ENCODE measurements around the gene ELL.
A peak's percentile ranks its signal among the peaks of the same experiment; 100 is the strongest.

Gene ELL

DNA sequence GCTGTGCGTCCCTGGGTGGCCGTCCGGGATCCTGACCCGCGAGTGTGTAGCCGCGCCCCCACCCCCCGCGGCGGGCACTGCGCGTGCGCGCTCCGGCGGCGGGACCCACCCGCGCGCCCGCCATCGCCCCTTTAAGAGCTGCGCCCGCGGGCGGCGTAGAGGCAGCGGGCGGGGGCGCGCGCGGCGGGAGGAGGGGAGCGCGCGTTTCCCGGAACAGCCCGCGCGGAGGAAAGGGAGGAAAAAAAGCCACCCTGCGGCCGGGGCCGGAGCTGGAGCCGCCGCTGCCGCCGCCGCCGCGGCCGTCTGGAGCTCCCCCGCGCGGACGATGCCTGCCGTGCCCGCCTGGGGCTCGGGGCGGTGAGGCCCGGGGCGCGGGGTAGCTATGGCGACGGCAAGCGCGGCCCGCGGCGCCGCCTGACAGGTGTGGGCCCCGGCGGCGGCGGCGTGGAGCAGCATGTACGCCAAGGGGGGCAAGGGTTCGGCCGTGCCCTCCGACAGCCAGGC is 102.6 kb downstream of the ELL start, which contains the start of gene SSBP4:
Gene SSBP4, plus strand, starts transcription at position 204 of the 504 bp plus-strand sequence. Its CDS starts 251 bp downstream, at position 455.
- H3K36me3 ChIP-seq (ENCODE audit: control insufficient read depth, insufficient read depth, low read length, severe bottlenecking) = no peaks in the 10 kb centered on the region
- H3K27me3 ChIP-seq (replicated peaks; ENCODE audit: control insufficient read depth, insufficient read depth, low read length) = no peaks in the 10 kb centered on the region
- no peaks in the 10 kb centered on the region for H3K9me3 ChIP-seq (ENCODE audit: control insufficient read depth, low read length)
- peaks cover 48% of the 10 kb centered on the region for H3K4me1 ChIP-seq (ENCODE audit: control insufficient read depth, insufficient read depth, low read length)
- H3K9ac ChIP-seq (ENCODE audit: low read length) = peak within 1 kb of the TSS; percentile 85
- H3K4me3 ChIP-seq (ENCODE audit: low read length) = peak within 1 kb of the TSS; percentile 81
- peak; percentile 89 for DNase-seq (ENCODE audit: low read depth)

DNA sequence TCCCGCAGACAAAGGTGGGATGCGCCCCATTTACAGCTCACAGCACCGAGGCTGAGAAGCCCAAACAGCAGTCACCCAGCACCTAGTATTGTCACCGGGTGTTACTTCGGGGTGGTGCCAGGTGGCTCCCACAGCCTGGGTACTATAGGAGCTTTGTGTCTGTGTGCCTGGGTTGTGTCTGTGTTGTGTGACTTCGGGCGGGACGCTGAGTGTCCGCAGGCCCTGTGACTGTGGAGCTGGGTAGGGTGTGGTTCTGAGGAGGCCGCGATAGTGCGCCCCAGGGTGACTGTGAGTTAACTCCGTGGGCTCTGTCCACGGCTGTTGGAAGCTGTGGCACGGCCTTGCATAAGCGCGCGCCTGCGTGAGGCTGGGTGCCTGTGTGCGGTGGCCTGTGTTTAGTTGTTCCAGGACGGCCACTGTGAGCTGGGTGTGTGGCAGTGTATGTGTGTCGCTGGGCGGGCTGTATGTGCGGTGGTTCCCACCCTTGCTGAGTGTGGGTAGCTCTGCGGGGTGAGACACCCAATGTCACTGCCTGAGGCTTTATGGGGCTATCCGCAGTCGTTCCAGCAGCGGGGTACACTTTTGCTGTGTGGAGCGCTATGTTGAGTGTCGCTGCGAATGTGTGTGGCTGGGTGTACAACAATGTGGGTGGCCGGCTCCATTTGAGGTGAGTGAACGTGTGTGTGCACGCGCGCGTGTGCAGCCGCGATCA is 103.2 kb downstream of the ELL start:
- no peak for DNase-seq (ENCODE audit: low read depth)
- H3K4me1 ChIP-seq (ENCODE audit: control insufficient read depth, insufficient read depth, low read length) = peaks cover 49% of the 10 kb centered on the region
- peak overlapping the region; percentile 81 for H3K4me3 ChIP-seq (ENCODE audit: low read length)
- no peaks in the 10 kb centered on the region for H3K9me3 ChIP-seq (ENCODE audit: control insufficient read depth, low read length)
- H3K36me3 ChIP-seq (ENCODE audit: control insufficient read depth, insufficient read depth, low read length, severe bottlenecking) = no peaks in the 10 kb centered on the region
- H3K9ac ChIP-seq (ENCODE audit: low read length) = peak overlapping the region; percentile 82
- H3K27me3 ChIP-seq (replicated peaks; ENCODE audit: control insufficient read depth, insufficient read depth, low read length) = no peaks in the 10 kb centered on the region

DNA sequence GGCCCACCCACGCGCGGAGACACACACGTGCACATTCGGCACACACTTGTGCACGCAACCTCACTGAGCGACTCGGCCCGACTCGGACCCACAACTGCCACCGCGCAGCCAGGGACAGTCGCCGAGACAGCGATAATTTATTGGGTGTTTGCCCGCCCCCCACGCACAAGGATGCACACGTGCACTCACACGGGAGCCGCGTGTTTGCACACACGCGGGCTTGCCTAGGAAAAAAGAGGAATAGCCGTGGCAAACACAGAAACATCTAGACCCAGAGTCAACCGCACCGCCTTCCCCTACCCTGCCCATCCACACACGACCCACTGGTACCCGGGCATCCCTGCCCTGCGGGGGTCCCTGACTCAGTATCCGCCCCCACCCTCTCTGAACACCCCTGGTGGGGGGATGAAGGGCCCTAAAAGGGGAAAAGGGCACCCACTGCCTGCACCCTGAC is 103.8 kb downstream of the ELL start:
- Histone ChIP-seq H3K4me3 (ENCODE audit: low read length) (peak overlapping the region; percentile 81), H3K9ac (ENCODE audit: low read length) (peak overlapping the region; percentile 82), H3K36me3 (ENCODE audit: control insufficient read depth, insufficient read depth, low read length, severe bottlenecking) (no peaks in the 10 kb centered on the region), H3K4me1 (ENCODE audit: control insufficient read depth, insufficient read depth, low read length) (peaks cover 49% of the 10 kb centered on the region), H3K9me3 (ENCODE audit: control insufficient read depth, low read length) (no peaks in the 10 kb centered on the region), H3K27me3 (replicated peaks; ENCODE audit: control insufficient read depth, insufficient read depth, low read length) (no peaks in the 10 kb centered on the region)
- no peak for DNase-seq (ENCODE audit: low read depth)

DNA sequence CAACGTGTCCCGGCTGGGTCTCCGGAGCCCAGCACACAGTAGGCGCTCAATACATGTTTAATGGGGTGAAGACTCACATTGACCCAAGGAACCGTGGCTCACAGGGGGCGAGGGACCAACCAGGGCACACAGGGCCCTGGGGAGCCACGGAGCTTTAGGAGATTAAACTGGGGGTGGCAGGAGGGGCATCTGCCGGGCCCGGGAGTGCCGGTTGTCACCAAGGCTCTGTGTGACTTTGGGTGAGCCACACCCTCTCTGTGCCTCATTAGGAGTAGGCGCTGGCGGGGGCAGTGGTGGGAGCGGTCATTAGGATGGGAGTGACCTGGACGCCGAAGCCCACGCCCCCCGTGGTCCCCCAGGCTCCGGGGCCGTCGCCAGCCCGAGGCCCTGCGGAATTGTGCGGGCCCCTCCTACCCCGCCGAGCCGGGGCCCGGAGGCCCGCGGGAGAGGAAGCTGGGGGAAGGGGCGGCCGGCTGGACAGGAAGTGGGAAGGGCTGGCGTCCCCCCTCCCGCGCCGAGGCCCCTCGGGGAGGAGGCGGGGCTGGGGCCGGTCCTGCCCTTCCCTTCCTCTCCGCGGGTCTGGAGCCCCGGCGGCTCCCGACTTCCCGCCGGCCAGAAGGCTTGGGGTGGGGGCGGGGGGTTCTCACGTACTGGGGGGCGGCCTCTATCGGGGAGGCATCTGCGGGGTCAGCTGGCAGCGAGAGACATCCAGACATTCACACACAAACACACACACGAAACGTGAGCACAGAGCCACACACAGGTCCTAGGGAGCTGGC is 104.4 kb downstream of the ELL start:
- peak overlapping the region; percentile 86 for H3K9ac ChIP-seq (ENCODE audit: low read length)
- peak; percentile 91 for DNase-seq (ENCODE audit: low read depth)
- no peaks in the 10 kb centered on the region for H3K36me3 ChIP-seq (ENCODE audit: control insufficient read depth, insufficient read depth, low read length, severe bottlenecking)
- no peaks in the 10 kb centered on the region for H3K9me3 ChIP-seq (ENCODE audit: control insufficient read depth, low read length)
- peaks cover 49% of the 10 kb centered on the region for H3K4me1 ChIP-seq (ENCODE audit: control insufficient read depth, insufficient read depth, low read length)
- H3K27me3 ChIP-seq (replicated peaks; ENCODE audit: control insufficient read depth, insufficient read depth, low read length) = no peaks in the 10 kb centered on the region
- peak overlapping the region; percentile 74 for H3K4me3 ChIP-seq (ENCODE audit: low read length)

DNA sequence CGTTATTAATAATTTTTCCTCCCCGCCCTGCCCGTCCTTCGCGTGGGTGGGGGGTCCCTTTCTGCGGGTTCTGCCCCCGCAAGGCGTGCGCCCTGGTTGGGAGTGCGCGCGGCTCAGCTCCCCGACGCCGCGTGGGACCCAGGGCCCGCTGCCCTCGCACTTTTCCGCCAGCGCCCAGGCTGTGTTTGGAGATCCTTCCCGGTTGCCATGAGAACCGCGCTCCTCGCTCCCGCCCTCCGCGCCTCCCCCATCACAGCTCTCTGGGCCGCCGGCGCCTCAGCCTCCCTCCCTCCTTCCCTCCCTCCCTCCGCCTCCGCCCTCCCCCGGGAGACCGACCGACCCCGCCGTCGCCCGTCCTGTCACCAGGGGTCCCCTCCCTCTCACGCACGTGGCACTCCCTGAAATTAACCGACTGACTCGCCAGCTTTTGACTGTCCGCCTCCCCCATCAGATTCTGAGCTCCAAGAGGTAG is 105.1 kb downstream of the ELL start:
- H3K4me3 ChIP-seq (ENCODE audit: low read length) = peak overlapping the region; percentile 74
- no peaks in the 10 kb centered on the region for H3K27me3 ChIP-seq (replicated peaks; ENCODE audit: control insufficient read depth, insufficient read depth, low read length)
- peak; percentile 96 for DNase-seq (ENCODE audit: low read depth)
- H3K4me1 ChIP-seq (ENCODE audit: control insufficient read depth, insufficient read depth, low read length) = peaks cover 49% of the 10 kb centered on the region
- H3K9me3 ChIP-seq (ENCODE audit: control insufficient read depth, low read length) = no peaks in the 10 kb centered on the region
- peak overlapping the region; percentile 86 for H3K9ac ChIP-seq (ENCODE audit: low read length)
- H3K36me3 ChIP-seq (ENCODE audit: control insufficient read depth, insufficient read depth, low read length, severe bottlenecking) = no peaks in the 10 kb centered on the region

DNA sequence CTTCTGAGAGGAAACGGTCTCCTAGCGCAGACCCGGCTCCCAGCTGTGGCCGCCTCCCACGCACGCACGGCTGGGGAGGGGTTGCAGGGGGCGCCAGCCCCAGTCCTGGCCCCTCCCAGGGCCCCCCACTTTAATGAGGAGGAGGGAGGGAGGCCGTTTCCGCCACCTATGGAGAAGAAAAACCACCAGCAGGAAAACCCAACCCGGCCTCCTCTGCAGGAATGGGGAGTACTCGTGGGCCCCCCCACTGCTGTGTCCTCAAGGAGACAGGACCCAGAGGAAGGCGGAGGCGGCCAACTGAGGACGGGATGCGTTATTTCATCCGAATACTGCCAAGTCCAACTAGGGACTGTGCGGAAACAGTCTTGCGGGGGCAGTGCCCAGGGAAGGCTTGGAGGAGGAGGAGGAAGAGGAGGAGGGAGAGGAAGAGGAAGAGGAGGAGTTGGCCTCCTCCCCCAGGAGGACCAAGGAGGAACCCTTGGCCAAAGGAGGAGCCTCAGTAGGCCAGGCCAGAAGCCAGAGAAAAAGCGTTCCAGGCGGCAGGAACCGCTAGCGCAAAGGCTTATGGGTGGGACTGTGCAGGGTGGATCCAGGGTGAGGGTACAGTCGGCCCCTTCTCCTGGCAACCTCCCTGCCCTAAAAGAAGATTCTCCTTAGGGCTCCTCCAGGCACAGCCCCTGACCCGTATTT is 106.5 kb downstream of the ELL start:
- peak; percentile 53 for DNase-seq (ENCODE audit: low read depth)
- Histone ChIP-seq H3K36me3 (ENCODE audit: control insufficient read depth, insufficient read depth, low read length, severe bottlenecking) (no peaks in the 10 kb centered on the region), H3K4me1 (ENCODE audit: control insufficient read depth, insufficient read depth, low read length) (peaks cover 42% of the 10 kb centered on the region), H3K9ac (ENCODE audit: low read length) (peak overlapping the region; percentile 86), H3K4me3 (ENCODE audit: low read length) (peak overlapping the region; percentile 70), H3K9me3 (ENCODE audit: control insufficient read depth, low read length) (no peaks in the 10 kb centered on the region), H3K27me3 (replicated peaks; ENCODE audit: control insufficient read depth, insufficient read depth, low read length) (no peaks in the 10 kb centered on the region)

DNA sequence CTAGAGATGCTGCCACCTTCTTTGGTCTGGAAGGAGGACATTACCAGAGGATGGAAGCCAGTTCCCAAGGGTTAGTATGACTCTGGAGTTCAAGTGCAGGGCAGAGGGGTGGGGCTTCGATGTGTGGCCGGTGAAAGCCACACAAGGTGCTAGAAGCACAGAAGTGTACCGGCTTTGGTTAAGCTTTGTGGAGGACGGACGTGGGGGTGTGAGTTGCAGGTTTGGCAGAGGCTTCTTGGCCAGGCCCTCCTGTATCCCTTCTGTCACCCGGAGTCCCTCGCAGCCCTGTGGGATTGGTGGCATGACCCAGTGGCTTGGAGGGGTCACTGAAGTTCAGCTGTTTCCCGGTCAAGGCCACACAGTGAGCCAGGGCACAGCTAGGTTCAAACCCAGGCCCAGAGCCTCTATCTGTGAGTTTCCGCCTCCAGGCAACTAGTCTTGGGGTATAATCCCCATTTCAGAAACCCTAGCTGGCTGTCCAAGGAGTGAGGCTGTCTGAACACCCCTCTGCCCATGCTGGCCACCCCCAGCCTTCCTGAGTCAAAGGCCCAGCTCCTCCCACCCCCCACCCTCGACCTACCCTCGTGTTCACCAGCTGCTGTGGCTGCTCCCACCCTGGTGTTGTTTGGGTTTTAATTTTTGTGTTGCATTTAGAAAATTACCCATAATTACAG is 107.2 kb downstream of the ELL start:
- H3K36me3 ChIP-seq (ENCODE audit: control insufficient read depth, insufficient read depth, low read length, severe bottlenecking) = no peaks in the 10 kb centered on the region
- no peaks in the 10 kb centered on the region for H3K9me3 ChIP-seq (ENCODE audit: control insufficient read depth, low read length)
- H3K9ac ChIP-seq (ENCODE audit: low read length) = peak overlapping the region; percentile 86
- no peaks in the 10 kb centered on the region for H3K27me3 ChIP-seq (replicated peaks; ENCODE audit: control insufficient read depth, insufficient read depth, low read length)
- H3K4me3 ChIP-seq (ENCODE audit: low read length) = peak overlapping the region; percentile 70
- peaks cover 43% of the 10 kb centered on the region for H3K4me1 ChIP-seq (ENCODE audit: control insufficient read depth, insufficient read depth, low read length)
- DNase-seq (ENCODE audit: low read depth) = no peak

DNA sequence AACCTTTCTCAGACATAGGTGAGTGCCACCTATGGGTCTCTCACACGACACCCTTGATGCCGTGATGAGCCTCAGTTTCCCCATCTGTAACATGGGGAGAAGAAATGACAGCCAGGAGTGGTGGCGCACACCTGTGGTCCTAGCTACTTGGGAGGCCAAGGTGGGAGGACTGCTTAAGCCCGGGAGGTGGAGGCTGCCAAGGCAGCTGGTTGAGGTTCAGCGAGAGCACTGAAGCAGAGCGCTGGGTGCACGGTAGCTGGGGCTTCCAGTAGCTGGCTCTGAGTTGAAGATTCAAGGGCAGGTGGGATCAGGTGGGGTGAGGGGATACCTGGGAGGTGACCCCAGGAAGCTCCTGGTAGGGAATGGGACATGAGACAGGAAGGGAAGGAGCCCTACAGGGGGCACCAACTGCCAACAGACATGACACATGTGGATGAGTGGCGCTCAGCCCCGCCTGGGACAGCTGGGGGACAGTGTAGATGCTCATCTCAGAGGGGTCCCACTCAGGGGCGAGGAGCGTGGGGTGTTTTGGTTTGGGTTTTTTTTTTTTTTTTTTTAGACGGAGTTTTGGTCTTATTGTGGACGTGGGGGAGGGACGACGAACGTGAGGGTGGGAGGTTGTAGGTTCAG is 109.1 kb downstream of the ELL start:
- Histone ChIP-seq H3K9ac (ENCODE audit: low read length) (no peak overlapping the region), H3K27me3 (replicated peaks; ENCODE audit: control insufficient read depth, insufficient read depth, low read length) (no peaks in the 10 kb centered on the region), H3K4me1 (ENCODE audit: control insufficient read depth, insufficient read depth, low read length) (peaks cover 31% of the 10 kb centered on the region), H3K9me3 (ENCODE audit: control insufficient read depth, low read length) (no peaks in the 10 kb centered on the region), H3K4me3 (ENCODE audit: low read length) (no peak overlapping the region), H3K36me3 (ENCODE audit: control insufficient read depth, insufficient read depth, low read length, severe bottlenecking) (no peaks in the 10 kb centered on the region)
- DNase-seq (ENCODE audit: low read depth) = no peak

DNA sequence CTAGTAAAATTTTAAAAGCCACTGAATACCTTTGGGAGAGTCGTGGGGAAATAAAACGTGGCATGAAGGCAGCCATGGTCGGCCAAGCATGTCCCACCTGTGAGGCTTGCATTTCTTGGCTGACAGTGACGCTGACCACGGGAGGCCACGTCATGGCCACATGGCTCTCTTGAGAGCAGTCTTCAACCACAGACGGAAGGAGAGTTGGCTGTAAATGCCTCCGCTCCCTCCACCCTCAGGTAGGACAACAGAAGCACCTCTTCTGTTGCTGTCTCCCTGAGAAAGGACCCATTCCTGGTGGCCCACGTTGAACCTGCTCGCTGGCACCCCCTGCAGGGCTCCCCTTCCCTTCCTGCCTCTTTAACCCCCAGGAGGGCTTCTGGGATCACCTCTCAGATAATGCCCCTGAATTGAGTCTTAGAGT is 113.8 kb downstream of the ELL start:
- DNase-seq (ENCODE audit: low read depth) = no peak
- Histone ChIP-seq H3K4me1 (ENCODE audit: control insufficient read depth, insufficient read depth, low read length) (peaks cover 3% of the 10 kb centered on the region), H3K9me3 (ENCODE audit: control insufficient read depth, low read length) (no peaks in the 10 kb centered on the region), H3K9ac (ENCODE audit: low read length) (no peak overlapping the region), H3K36me3 (ENCODE audit: control insufficient read depth, insufficient read depth, low read length, severe bottlenecking) (no peaks in the 10 kb centered on the region), H3K4me3 (ENCODE audit: low read length) (no peak overlapping the region), H3K27me3 (replicated peaks; ENCODE audit: control insufficient read depth, insufficient read depth, low read length) (no peaks in the 10 kb centered on the region)

DNA sequence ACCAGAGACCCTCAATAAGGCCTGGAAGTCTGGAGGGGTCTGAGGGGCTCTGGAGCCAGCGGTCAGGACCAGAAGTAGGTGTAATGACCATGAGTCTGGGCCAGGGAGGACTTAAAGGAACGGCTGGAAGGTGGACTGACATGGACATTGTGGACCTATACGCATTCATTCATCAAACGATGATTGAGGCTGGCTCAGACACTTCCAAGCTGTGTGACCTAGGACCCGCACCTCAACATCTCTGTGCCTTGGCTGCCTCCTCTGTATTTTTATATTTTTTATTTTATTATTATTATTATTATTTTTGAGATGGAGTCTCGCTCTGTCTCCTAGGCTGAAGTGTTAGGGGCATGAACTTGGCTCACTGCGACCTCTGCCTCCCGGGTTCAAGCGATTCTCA is 115.1 kb downstream of the ELL start:
- no peak overlapping the region for H3K9ac ChIP-seq (ENCODE audit: low read length)
- peaks cover 3% of the 10 kb centered on the region for H3K4me1 ChIP-seq (ENCODE audit: control insufficient read depth, insufficient read depth, low read length)
- H3K36me3 ChIP-seq (ENCODE audit: control insufficient read depth, insufficient read depth, low read length, severe bottlenecking) = no peaks in the 10 kb centered on the region
- no peak overlapping the region for H3K4me3 ChIP-seq (ENCODE audit: low read length)
- DNase-seq (ENCODE audit: low read depth) = no peak
- no peaks in the 10 kb centered on the region for H3K9me3 ChIP-seq (ENCODE audit: control insufficient read depth, low read length)
- H3K27me3 ChIP-seq (replicated peaks; ENCODE audit: control insufficient read depth, insufficient read depth, low read length) = no peaks in the 10 kb centered on the region
